Effector memory CD4-positive, alpha-beta T cell (primary cell): Measurements from ENCODE around the gene HS6ST3.

Experiments
- DNase-seq, 3 donors: peaks; one replicate each; pipeline ENCODE4 v3.0.0-alpha.2; 2020
- H3K27ac ChIP-seq: 2 replicates; pipeline ENCODE4 v1.7.0; 2013; ENCODE audit warnings: mild to moderate bottlenecking, low read length, moderate library complexity; ENCODE audit not compliant: insufficient read depth, poor library complexity, severe bottlenecking
- H3K27me3 ChIP-seq: replicated peaks from 2 replicates; pipeline ENCODE4 v1.7.0; 2013; ENCODE audit warnings: mild to moderate bottlenecking, low read length; ENCODE audit not compliant: insufficient read depth, control insufficient read depth, poor library complexity, severe bottlenecking
- H3K36me3 ChIP-seq: 2 replicates; pipeline ENCODE4 v1.7.0; 2013; ENCODE audit warnings: mild to moderate bottlenecking, low read length, moderate library complexity; ENCODE audit not compliant: control insufficient read depth, insufficient read depth
- H3K4me1 ChIP-seq: 2 replicates; pipeline ENCODE4 v1.7.0; 2013; ENCODE audit warnings: low read length, mild to moderate bottlenecking; ENCODE audit not compliant: control insufficient read depth, insufficient read depth, poor library complexity, severe bottlenecking
- H3K4me3 ChIP-seq: 2 replicates; pipeline ENCODE4 v1.7.0; 2013; ENCODE audit warnings: low read length, low read depth, mild to moderate bottlenecking; ENCODE audit not compliant: insufficient read depth, poor library complexity, severe bottlenecking
- H3K9me3 ChIP-seq: 2 replicates; pipeline ENCODE4 v1.7.0; 2013; ENCODE audit warnings: mild to moderate bottlenecking, low read length, moderate library complexity; ENCODE audit not compliant: control insufficient read depth

The HS6ST3 gene

GRCh38 chr13:96539791-96540190 is 449.9 kb downstream of the HS6ST3 start:
- Histone ChIP-seq H3K27me3 (no peaks in the 10 kb centered on the region), H3K27ac (no peak overlapping the region), H3K4me3 (no peak overlapping the region), H3K9me3 (no peaks in the 10 kb centered on the region), H3K36me3 (no peaks in the 10 kb centered on the region), H3K4me1 (no peaks in the 10 kb centered on the region)
- no peak for DNase-seq

DNA sequence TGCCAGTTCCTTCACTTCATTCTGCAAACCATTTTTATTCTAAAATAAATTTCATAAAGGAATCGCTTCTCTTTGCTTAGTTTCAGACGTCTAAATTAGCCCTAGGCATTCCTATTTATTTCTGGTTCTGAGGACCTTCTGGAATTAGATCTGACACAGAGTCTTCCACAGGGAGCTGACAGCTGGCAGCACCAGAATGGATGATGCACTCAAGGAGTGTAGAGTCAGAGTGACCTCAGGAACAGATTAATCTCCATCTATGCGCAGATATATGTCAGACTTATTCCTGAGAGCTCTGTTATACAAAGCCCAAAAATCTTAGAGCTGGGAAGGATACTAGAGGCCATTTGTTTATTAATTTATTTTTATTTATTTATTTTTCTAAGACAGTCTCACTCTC is 450.8 kb downstream of the HS6ST3 start:
- H3K36me3 ChIP-seq = no peaks in the 10 kb centered on the region
- H3K27ac ChIP-seq = no peak overlapping the region

DNA sequence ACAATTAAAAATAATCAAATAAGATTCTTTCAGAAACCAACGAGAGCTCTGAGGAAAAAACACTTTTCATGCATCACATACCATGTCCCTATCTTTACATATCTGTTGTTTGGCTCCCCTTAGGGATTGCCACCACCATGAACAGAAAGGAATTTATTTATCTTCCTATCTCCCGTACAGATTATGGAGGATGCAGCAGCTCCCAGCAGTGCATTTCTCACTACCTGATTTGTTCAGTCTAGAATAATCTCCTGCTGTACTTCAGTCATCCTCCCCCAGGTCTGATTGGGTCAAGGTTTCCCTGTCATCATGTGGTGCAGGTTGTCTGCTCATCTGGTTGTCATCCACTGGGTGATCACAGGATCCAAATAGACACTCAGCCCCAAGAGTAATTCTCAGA is 453.1 kb downstream of the HS6ST3 start:
- no peak overlapping the region for H3K27ac ChIP-seq
- no peaks in the 10 kb centered on the region for H3K4me1 ChIP-seq
- H3K9me3 ChIP-seq = no peaks in the 10 kb centered on the region
- no peak overlapping the region for H3K4me3 ChIP-seq
- no peak for DNase-seq
- H3K27me3 ChIP-seq = no peaks in the 10 kb centered on the region
- H3K36me3 ChIP-seq = no peaks in the 10 kb centered on the region

More for the DNA sequence above, 450.8 kb downstream of the HS6ST3 start:
- no peak for DNase-seq
- H3K27me3 ChIP-seq = no peaks in the 10 kb centered on the region
- H3K9me3 ChIP-seq = no peaks in the 10 kb centered on the region
- H3K4me3 ChIP-seq = no peak overlapping the region
- no peaks in the 10 kb centered on the region for H3K4me1 ChIP-seq

- no peaks in the 10 kb centered on the region for H3K9me3 ChIP-seq
- H3K27ac ChIP-seq = no peak overlapping the region
- no peak overlapping the region for H3K4me3 ChIP-seq
- no peaks in the 10 kb centered on the region for H3K4me1 ChIP-seq
- DNase-seq = no peak
- H3K27me3 ChIP-seq = no peaks in the 10 kb centered on the region
- H3K36me3 ChIP-seq = no peaks in the 10 kb centered on the region
Measured at GRCh38 chr13:96544957-96545356, 455.1 kb downstream of the HS6ST3 start.

DNA sequence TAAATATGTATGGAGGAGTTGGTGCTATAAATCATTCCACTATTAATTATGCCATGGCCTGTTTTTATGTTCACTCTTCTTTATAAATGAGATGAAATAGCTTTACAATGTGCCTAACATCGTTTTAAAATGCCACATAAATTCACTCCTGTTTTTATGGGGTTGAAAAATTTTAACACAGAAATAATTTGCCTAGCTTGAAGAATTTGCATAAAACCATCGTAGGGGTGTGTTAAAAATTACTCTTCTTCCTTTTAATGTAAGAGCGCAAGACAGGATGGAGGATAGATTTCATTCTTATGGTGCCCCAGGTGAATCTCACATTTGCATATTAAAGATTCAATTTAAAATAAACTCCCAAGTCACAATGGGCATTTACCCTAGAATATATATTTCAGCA is 456.6 kb downstream of the HS6ST3 start:
- H3K9me3 ChIP-seq = no peaks in the 10 kb centered on the region
- no peak overlapping the region for H3K27ac ChIP-seq
- no peak overlapping the region for H3K4me3 ChIP-seq
- no peak for DNase-seq
- no peaks in the 10 kb centered on the region for H3K36me3 ChIP-seq
- H3K4me1 ChIP-seq = no peaks in the 10 kb centered on the region
- H3K27me3 ChIP-seq = no peaks in the 10 kb centered on the region

DNA sequence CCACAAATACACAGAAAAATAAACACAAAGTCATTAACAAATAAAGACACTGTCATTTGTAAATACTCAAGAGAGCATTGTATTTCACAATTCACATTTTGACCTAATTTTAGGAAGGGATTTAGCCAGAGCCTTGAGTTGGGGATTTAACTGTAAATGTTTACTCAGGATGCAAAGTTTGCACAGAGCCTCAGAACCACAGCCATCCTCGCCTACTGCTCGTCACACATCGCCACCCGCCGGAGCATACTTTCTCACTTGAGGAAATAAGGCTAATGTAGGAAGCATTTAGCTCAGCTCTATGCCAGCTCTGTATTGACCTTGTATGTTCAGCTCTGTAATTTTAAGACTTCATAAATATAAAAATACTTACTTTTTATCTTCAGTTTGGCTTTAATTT is 461.6 kb downstream of the HS6ST3 start:
- DNase-seq = no peak
- no peaks in the 10 kb centered on the region for H3K27me3 ChIP-seq
- no peaks in the 10 kb centered on the region for H3K4me1 ChIP-seq
- no peak overlapping the region for H3K4me3 ChIP-seq
- no peaks in the 10 kb centered on the region for H3K9me3 ChIP-seq
- H3K36me3 ChIP-seq = no peaks in the 10 kb centered on the region
- H3K27ac ChIP-seq = no peak overlapping the region

DNA sequence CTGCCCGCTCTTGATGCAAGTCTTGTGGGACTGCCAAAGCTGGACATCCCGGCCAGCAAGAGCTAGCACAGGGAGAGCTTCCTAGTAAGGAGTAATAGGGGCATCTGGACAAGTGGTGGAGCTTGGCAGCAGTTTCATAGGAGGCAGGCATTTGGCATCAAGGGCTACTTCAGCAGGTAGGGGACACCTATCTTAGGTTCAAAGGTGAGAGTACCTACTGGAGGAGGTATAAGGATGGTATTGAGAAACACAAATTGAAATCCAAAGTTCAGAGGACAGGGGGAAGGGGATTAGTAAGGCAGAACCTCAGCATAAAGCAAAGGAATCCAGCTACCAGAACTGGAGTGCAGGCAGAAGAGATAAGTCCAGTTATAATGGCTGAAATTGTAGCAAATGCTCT is 462.7 kb downstream of the HS6ST3 start:
- no peaks in the 10 kb centered on the region for H3K27me3 ChIP-seq
- H3K4me3 ChIP-seq = no peak overlapping the region
- DNase-seq = no peak
- H3K27ac ChIP-seq = no peak overlapping the region
- no peaks in the 10 kb centered on the region for H3K4me1 ChIP-seq
- H3K36me3 ChIP-seq = no peaks in the 10 kb centered on the region
- H3K9me3 ChIP-seq = no peaks in the 10 kb centered on the region

GRCh38 chr13:96553796-96554195 is 463.9 kb downstream of the HS6ST3 start:
- H3K27ac ChIP-seq = no peak overlapping the region
- H3K36me3 ChIP-seq = no peaks in the 10 kb centered on the region
- H3K27me3 ChIP-seq = no peaks in the 10 kb centered on the region

DNA sequence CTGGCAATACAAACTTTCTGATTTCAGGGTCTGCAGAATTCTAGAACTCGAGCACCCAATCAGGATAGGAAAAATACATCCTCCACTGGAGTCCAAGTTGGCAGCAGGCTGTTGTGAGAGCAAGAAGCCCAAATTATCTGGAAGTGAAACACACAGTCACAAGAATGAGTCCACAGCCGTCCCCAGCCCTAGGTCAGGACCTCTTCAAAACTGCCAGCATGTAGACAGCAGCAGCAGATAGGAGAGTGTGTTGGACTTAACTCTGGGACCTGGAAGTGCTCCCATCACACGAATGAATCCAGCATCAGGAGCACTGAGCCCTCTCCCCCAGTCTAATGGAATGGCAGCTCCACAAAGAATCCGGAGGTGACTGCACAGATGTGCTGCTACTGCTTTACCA is 483.7 kb downstream of the HS6ST3 start:
- Histone ChIP-seq H3K9me3 (no peaks in the 10 kb centered on the region), H3K4me3 (no peak overlapping the region), H3K27me3 (no peaks in the 10 kb centered on the region), H3K36me3 (no peaks in the 10 kb centered on the region), H3K27ac (no peak overlapping the region), H3K4me1 (no peaks in the 10 kb centered on the region)
- no peak for DNase-seq

More at GRCh38 chr13:96553796-96554195, 463.9 kb downstream of the HS6ST3 start:
- no peaks in the 10 kb centered on the region for H3K4me1 ChIP-seq
- H3K4me3 ChIP-seq = no peak overlapping the region
- DNase-seq = no peak
- H3K9me3 ChIP-seq = no peaks in the 10 kb centered on the region

- H3K27ac ChIP-seq = no peak overlapping the region
- no peaks in the 10 kb centered on the region for H3K9me3 ChIP-seq
- no peaks in the 10 kb centered on the region for H3K4me1 ChIP-seq
- H3K4me3 ChIP-seq = no peak overlapping the region
- DNase-seq = no peak
- H3K36me3 ChIP-seq = no peaks in the 10 kb centered on the region
- H3K27me3 ChIP-seq = no peaks in the 10 kb centered on the region
Measured at GRCh38 chr13:96575423-96576320, 485.8 kb downstream of the HS6ST3 start.
